GM18868 (cell line): ENCODE results near the gene ABCB10.
"Not testable (repeated sequence)": the region's sequence is repeated elsewhere in the genome, so short reads cannot be mapped to it uniquely, and the experiment has no call there.

ENCODE experiments used
- ATAC-seq: cut with Tn5 transposase; IDR thresholded peaks from one replicate; pipeline ENCODE4 v1.9.1; 2021; ENCODE audit warnings: mild to moderate bottlenecking, moderate library complexity; ENCODE audit not compliant: unreplicated experiment

Gene ABCB10

GRCh38 chr1:229539863-229540506, 18.5 kb downstream of the ABCB10 start:
- ATAC-seq: no peak

DNA sequence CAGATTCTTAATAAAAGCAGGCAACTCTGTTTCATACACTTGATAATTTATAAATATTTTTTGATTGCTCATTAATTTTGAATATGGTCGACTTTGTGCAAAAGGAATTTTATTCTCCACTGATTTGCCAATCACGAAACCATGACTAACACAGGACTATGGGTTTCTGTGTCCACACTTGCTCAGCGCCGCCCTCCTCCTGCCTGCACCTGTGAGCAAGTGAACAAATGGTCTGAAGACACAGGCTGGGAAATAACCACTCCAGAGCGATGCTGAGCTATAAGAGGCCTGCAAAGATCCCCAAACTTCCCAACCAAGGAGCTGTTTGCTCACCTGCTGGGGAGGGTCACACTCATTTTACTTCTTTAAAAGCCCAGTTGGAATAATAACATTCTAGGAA, 19.6 kb downstream of the ABCB10 start:
- no peak for ATAC-seq

DNA sequence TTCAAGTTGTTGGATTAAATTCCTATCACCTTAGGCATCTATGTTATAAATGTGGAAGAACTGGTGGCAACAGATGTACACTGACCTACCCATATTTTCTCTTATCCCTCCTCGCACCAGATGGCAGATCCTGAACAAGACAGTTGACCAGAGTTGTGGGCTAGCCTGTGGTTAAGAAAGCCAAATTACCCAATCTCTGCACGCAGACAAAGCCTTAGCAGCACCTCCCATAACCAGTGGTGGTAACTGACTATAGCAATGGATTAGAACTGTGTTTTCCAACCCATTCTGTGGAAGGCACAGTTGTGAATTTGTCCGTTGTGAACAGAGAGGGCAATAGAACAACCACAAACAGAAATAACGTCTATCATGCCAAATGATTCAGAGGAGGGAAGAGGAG, 20.6 kb downstream of the ABCB10 start:
- no peak for ATAC-seq

- ATAC-seq: no peak
Measured at GRCh38 chr1:229536982-229537381, 21.5 kb downstream of the ABCB10 start.

DNA sequence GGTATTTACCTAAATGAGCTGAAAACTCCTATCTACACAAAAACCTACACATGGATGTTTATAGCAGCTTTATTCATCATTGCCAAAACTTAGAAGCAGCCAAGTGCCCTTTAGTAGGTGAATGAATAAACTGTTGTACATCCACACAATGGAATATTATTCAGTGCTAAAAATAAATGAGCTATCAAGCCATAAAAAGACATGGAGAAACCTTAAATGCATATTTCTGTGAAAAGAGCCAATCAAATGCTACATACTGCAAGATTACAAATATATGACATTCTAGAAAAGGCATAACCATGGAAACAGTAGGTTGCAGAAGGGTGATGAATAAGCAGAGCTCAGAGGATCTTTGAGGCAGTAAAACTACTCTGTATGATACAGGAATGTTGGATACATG, 23.3 kb downstream of the ABCB10 start:
- no peak for ATAC-seq

GRCh38 chr1:229531326-229531725, 27.2 kb downstream of the ABCB10 start:
- no peak for ATAC-seq

GRCh38 chr1:229529639-229530038, 28.9 kb downstream of the ABCB10 start:
- no peak for ATAC-seq

DNA sequence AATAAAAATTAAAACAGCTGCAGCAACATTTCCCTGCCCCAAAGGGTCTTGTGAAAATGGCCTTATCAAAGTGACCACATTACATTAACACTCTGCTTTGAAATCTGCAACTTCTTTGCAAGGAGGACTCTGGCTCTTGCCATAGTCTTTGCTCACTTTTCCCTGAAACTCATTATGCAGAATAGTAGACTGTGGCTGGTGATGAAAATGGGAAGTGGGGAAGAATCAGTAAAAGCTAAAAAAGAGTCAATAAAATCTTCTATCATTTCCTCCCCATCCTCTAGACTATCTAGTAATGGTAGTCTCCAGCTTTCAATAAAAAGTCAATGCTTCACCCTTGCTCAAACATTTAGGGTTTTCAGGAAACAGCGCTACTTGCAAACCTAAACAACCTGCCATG, 31.8 kb downstream of the ABCB10 start:
- no peak for ATAC-seq

GRCh38 chr1:229523052-229523451, 35.5 kb downstream of the ABCB10 start:
- ATAC-seq: no peak

- ATAC-seq: peak; percentile 68
Measured at GRCh38 chr1:229514578-229515275, 43.8 kb downstream of the ABCB10 start.

GRCh38 chr1:229511625-229512024, 46.9 kb downstream of the ABCB10 start:
- ATAC-seq: not testable (repeated sequence)

DNA sequence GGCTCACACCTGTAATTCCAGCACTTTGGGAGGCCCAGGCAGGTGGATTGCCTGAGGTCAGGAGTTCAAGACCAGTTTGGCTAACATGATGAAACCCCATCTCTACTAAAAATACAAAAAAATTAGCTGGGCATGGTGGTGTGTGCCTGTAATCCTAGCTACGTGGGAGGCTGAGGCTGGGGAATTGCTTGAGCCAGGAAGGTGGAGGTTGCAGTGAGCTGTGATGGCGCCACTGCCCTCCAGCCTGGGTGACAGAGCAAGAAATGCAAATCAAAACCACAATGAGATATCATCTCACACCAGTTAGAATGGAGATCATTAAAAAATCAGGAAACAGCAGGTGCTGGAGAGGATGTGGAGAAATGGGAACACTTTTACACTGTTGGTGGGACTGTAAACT, 47.3 kb downstream of the ABCB10 start:
- ATAC-seq: not testable (repeated sequence)

DNA sequence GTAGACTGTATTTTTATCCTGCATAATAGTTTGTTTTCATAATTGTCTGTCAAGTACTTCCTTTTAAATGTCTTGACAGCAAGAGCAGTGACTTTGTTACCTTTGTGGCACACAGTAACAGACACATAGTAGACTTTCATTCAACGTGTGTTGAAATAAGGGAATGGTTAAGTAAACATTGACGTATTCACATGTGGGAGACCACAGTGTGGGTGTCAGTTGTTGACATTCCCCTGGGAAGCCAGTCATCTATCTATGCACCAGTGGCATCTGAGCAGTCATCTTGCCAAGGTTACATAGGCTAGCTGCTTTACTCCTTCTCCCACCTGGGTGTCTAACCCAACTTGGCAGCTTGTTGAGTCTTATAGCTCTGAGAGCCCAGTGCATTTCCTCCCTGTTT, 48.9 kb downstream of the ABCB10 start:
- no peak for ATAC-seq

- ATAC-seq: no peak
Measured at GRCh38 chr1:229508823-229509337, 49.6 kb downstream of the ABCB10 start.

- ATAC-seq: peak; percentile 96
Measured at GRCh38 chr1:229507951-229508822, 50.3 kb downstream of the ABCB10 start, which contains the start of gene NUP133. NUP133 (minus strand) TSS chr1:229508341; CDS start chr1:229508249, 92 bp downstream.

DNA sequence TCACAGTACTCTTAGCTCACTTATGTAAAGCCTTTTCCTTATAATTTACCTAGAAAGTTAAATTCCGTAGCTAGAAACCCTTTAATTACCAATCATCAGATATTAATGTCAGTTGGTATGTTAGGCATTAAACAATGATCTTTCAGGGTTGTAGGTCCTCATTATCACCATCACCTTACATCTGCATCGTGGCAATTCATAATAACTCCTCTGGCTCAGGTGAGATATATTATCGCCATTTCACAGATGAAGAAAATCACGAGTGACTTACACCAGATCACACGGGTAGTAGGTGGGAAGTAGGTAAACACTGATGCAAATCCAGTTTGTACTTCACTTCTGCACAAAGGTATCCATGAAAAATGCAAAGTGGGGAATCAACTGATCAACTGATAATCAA, 51.0 kb downstream of the ABCB10 start:
- no peak for ATAC-seq

DNA sequence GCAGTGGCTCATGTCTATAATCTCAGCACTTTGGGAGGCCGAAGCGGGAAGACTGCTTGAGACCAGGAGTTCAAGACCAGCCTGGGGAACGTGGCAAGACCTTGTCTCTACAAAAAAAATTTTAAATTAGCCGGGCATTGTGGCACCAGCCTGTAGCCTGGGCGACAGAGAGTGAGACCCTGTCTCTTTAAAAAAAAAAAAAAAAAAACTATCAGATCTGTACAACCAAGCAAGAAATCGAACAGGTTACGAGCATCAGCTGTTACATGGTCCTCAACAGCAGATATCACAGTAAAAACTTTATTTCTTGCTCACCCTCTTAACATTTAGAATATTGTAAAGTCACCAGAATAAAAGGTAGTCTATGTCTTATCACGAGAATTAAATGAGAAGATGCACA, 51.9 kb downstream of the ABCB10 start:
- no peak for ATAC-seq

- ATAC-seq: no peak
Measured at GRCh38 chr1:229495782-229496181, 62.7 kb downstream of the ABCB10 start.

GRCh38 chr1:229487181-229487580, 71.3 kb downstream of the ABCB10 start:
- ATAC-seq: no peak

- ATAC-seq: no peak
Measured at GRCh38 chr1:229485318-229485717, 73.2 kb downstream of the ABCB10 start.

DNA sequence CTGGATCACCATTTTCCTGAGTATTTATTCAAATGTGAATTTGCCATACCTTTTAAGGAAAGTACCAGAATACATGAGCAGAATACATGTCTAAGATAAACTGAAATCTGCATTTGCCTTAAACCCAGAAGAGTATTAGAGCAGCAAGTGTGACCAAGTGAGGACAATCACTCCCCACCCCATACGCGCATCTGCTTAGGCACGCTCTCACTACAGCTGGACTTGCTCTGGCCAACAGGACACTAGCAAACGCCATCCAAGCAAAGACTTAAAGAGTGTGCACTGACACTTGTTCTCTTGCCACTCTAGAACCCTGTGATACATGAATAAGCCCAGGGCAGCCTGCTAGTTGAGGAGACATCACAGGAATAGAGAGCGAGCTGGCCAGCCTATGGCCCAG, 76.0 kb downstream of the ABCB10 start:
- no peak for ATAC-seq
